ENCODE data around the gene TMEM89. TPM values are rescaled to one million over a fixed set of nuclear protein-coding genes. Genes with fewer than 3 reads are reported as not detected.

Gene TMEM89
- total and polyA plus RNA-seq, 2 of the 13 experiments (the other 11 are each of a cell fraction or from before 2014, with no cell fraction given): 0.31 to 0.59 TPM

DNA sequence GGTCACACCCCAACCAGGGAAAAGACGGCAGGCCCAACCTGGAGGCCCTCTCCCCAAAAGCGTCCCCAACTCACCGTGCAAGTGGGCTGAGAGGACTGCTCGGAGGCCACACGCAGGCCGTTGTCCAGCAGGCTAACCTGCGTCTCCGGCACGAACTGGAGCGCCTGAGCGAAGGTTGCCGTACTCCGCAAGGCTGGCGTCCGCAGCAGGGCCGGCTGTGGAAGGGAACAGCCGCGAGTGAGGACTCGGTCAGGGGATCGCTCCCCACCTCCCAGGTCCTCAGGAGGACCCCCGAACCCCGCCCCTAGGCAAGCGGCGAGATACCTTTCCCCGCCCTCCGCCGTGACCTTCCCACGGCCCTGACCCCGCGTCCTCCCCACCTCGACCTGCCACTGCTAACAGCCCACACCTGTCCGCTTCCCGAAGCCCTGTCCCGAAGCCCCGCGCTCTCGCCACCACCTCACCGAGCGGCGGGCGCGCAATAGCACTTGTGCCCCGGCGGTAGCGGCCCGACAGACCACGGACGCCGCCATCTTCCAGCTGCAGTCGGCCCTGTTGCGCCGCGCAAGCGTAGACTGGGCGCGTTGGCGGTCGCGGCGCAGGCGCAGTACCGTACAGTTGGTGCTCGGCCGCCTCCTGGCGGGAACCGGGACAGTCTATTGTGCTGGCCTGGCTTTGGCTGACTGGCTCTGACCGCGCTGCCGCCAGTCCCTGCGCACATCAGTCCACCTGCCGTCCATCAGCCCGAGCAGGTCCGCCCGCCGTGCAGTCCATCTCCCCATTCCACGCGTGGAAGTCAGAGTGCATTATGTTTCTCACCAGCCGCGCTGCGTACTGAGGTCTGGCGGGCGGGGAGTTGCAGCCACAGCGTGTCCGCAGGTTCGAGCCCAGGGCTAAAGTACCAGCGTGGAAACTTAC lies 12.2 kb downstream of the TMEM89 start, which contains the start of gene UQCRC1 (continued):
- TF ChIP-seq ZNF660 (CRISPR knock-in tag; IDR thresholded peaks at IDR 0.05; ENCODE audit: borderline replicate concordance, low read depth) (0 out of 2 replicates have a peak, but pooled peaks have one; percentile 58), RAD21 (CRISPR knock-in tag; IDR thresholded peaks at IDR 0.05) (peak; percentile 85), ONECUT2 (CRISPR knock-in tag; IDR thresholded peaks at IDR 0.05) (no peak), SP4 (CRISPR knock-in tag; IDR thresholded peaks at IDR 0.05) (peak; percentile 50; the same call in 1 of the 2 replicates), KDM1A (CRISPR knock-in tag; IDR thresholded peaks at IDR 0.05) (0 out of 2 replicates have a peak, but pooled peaks have one; percentile 51), TBL1XR1 (IDR thresholded peaks at IDR 0.05; ENCODE audit: borderline replicate concordance, low read length, partially characterized antibody) (no peak), ZNF12 (CRISPR knock-in tag; IDR thresholded peaks at IDR 0.05) (no peak), ZNF776 (CRISPR knock-in tag; IDR thresholded peaks at IDR 0.05) (peak; percentile 99), ZFP91 (CRISPR knock-in tag; IDR thresholded peaks at IDR 0.05; ENCODE audit: borderline replicate concordance) (peak; percentile 93; the same call in 1 of the 2 replicates), PCBP1 (IDR thresholded peaks at IDR 0.05; ENCODE audit: borderline replicate concordance, low read depth, low read length) (0 out of 2 replicates have a peak, but pooled peaks have one; percentile 23), AGO2 (optimal IDR thresholded peaks at IDR 0.05; ENCODE audit: low read depth, low read length) (peak; percentile 69), EZH2 (conservative IDR thresholded peaks at IDR 0.05; ENCODE audit: low read depth, low read length) (no peak)
- TF ChIP-seq, protein P1, sequence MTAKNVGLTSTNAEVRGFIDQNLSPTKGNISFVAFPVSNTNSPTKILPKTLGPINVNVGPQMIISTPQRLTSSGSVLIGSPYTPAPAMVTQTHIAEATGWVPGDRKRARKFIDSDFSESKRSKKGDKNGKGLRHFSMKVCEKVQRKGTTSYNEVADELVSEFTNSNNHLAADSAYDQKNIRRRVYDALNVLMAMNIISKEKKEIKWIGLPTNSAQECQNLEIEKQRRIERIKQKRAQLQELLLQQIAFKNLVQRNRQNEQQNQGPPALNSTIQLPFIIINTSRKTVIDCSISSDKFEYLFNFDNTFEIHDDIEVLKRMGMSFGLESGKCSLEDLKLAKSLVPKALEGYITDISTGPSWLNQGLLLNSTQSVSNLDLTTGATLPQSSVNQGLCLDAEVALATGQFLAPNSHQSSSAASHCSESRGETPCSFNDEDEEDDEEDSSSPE (CRISPR knock-in tag; IDR thresholded peaks at IDR 0.05): peak; percentile 78
- TF ChIP-seq, protein P2, sequence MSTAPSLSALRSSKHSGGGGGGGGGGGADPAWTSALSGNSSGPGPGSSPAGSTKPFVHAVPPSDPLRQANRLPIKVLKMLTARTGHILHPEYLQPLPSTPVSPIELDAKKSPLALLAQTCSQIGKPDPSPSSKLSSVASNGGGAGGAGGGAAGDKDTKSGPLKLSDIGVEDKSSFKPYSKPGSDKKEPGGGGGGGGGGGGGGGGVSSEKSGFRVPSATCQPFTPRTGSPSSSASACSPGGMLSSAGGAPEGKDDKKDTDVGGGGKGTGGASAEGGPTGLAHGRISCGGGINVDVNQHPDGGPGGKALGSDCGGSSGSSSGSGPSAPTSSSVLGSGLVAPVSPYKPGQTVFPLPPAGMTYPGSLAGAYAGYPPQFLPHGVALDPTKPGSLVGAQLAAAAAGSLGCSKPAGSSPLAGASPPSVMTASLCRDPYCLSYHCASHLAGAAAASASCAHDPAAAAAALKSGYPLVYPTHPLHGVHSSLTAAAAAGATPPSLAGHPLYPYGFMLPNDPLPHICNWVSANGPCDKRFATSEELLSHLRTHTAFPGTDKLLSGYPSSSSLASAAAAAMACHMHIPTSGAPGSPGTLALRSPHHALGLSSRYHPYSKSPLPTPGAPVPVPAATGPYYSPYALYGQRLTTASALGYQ (CRISPR knock-in tag; IDR thresholded peaks at IDR 0.05): peak; percentile 32; the same call in 1 of the 2 replicates
- TF ChIP-seq, protein P3, sequence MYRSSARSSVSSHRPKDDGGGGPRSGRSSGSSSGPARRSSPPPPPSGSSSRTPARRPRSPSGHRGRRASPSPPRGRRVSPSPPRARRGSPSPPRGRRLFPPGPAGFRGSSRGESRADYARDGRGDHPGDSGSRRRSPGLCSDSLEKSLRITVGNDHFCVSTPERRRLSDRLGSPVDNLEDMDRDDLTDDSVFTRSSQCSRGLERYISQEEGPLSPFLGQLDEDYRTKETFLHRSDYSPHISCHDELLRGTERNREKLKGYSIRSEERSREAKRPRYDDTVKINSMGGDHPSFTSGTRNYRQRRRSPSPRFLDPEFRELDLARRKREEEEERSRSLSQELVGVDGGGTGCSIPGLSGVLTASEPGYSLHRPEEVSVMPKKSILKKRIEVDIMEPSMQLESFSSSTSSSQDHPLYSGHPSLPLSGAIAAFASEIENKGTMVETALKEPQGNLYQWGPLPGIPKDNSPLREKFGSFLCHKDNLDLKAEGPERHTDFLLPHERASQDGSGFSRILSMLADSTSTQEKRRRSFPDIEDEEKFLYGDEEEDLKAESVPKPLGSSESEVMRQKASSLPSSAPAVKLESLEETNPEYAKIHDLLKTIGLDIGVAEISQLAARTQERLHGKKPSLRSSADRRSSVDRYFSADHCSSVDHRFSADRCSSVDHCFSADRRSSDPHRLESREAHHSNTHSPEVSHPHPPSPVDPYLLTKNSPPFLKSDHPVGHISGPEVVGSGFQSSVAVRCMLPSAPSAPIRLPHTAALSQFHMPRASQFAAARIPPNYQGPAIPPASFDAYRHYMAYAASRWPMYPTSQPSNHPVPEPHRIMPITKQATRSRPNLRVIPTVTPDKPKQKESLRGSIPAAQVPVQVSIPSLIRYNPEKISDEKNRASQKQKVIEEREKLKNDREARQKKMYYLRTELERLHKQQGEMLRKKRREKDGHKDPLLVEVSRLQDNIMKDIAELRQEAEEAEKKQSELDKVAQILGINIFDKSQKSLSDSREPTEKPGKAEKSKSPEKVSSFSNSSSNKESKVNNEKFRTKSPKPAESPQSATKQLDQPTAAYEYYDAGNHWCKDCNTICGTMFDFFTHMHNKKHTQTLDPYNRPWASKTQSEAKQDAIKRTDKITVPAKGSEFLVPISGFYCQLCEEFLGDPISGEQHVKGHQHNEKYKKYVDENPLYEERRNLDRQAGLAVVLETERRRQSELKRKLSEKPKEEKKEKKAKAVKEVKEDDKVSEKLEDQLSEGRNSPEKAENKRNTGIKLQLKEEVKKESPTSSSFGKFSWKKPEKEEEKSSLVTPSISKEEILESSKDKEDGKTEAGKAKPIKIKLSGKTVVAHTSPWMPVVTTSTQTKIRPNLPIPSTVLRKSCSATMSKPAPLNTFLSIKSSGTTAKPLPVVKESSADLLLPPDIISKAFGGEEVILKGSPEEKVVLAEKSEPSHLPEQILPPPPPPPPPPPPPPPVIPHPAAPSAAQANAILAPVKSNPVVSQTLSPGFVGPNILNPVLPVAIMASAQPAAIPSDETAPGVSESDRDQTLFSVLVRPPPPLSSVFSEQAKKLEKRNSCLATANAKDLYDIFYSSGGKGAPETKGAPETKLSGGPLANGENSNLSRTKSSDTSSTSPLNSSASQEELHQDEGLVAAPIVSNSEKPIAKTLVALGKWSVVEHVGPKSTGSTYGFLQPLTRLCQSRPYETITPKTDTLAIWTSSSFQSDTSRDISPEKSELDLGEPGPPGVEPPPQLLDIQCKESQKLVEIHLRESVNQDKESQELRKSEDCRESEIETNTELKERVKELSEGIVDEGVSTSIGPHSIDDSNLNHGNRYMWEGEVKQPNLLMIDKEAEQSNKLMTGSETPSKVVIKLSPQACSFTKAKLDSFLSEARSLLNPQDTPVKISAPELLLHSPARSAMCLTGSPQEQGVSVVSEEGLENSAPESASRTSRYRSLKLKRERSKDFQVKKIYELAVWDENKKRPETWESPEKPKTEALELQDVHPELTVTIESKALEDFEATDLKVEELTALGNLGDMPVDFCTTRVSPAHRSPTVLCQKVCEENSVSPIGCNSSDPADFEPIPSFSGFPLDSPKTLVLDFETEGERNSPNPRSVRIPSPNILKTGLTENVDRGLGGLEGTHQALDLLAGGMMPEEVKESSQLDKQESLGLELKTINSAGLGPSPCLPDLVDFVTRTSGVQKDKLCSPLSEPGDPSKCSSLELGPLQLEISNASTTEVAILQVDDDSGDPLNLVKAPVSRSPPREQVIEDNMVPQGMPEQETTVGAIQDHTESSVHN (CRISPR knock-in tag; IDR thresholded peaks at IDR 0.05): 0 out of 2 replicates have a peak, but pooled peaks have one; percentile 61
